Right lobe of liver (tissue), 4 donors: ENCODE data around the gene HSCB.

Source experiments
- POLR2A ChIP-seq: fragments of 450-650 bp; IDR thresholded peaks from one replicate; pipeline ENCODE4 v1.6.1; 2017; ENCODE audit warnings: antibody characterized with exemption, mild to moderate bottlenecking
- TF ChIP-seq, protein P1 (sequence below), 4 donors: fragments of 200-600 bp in 3 of 4; fragments of 450-650 bp in 1 of 4; IDR thresholded peaks; one replicate each; pipeline versions ENCODE4 v1.5.1 to v1.8.0; 2016 to 2022; ENCODE audit warnings: antibody characterized with exemption in 4 of 4, mild to moderate bottlenecking in 2 of 4
- donor health status: DM: no; HTN: no; CAD: no.
- donor health status: DM: no; HTN: no; CAD: no.
- donor health status: DM: no; HTN: yes; CAD: no.

DNA sequence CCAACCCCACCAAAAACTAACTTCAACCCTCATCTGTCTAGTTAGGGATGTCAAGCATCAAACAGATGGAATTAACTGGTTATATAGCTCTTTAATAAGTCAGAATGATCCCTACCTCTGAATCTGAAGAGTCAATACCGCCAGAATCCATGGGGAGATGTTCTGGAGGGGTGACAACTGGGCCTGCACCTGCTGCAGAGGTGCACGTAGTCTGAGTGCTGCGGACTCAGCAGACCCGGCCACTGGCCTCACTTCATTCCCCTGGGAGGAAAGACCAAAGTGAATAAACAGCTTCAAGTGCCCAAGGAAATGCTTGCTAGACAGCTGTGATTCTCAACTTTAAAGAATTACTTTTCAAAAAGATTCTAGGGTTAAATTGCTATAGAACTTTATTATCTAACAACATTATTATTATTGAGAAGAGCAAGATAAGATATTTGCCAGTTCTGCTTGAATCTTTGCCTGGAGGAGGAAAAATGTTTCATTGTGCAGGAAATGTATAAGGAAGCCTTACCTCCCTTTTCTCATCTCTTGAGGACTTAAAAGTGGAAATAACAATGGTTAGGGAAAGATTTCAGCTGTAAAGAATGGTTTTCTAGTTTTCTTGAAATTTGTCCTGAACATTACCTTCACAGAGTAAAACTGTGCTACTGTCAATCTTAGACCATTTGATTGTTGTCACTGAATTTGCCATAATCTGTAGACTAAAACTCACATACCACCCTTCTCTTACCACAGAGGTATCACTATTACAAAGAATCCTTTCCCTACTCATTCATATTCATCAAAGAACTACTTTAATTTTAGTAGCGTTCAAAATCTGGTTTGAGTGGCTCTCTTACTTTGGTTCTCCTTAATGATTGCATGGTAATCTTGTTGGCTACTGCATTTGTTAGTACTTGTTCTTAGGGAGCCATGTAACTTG is 54.4 kb downstream of the HSCB start:
- TF ChIP-seq, protein P1, sequence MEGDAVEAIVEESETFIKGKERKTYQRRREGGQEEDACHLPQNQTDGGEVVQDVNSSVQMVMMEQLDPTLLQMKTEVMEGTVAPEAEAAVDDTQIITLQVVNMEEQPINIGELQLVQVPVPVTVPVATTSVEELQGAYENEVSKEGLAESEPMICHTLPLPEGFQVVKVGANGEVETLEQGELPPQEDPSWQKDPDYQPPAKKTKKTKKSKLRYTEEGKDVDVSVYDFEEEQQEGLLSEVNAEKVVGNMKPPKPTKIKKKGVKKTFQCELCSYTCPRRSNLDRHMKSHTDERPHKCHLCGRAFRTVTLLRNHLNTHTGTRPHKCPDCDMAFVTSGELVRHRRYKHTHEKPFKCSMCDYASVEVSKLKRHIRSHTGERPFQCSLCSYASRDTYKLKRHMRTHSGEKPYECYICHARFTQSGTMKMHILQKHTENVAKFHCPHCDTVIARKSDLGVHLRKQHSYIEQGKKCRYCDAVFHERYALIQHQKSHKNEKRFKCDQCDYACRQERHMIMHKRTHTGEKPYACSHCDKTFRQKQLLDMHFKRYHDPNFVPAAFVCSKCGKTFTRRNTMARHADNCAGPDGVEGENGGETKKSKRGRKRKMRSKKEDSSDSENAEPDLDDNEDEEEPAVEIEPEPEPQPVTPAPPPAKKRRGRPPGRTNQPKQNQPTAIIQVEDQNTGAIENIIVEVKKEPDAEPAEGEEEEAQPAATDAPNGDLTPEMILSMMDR (IDR thresholded peaks at IDR 0.05): no peak
- TF ChIP-seq POLR2A: no peak
